ENCODE results near the gene UGT1A8.

UGT1A8 gene

DNA sequence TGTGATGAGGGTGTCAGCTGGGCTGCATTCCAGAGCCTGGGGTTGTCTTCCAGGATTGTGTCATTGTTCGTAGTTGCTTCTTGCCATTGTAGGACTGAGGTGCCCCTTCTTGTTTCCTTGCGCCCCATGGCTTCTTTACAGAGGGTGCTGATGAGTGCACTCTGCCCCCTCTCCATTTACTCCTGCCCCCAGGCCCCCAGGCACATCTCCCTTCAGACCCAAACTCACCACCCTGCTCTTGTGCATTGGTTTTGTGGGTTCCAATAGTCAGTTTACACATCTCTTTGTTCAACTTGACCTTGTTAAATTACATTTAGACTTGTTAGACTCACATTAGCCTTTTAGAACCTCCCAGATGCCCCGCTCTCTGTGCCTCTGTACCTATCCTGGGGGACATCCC, 203.8 kb downstream of the UGT1A8 start:
- no peak for DNase-seq (ENCODE audit: low read depth)

DNA sequence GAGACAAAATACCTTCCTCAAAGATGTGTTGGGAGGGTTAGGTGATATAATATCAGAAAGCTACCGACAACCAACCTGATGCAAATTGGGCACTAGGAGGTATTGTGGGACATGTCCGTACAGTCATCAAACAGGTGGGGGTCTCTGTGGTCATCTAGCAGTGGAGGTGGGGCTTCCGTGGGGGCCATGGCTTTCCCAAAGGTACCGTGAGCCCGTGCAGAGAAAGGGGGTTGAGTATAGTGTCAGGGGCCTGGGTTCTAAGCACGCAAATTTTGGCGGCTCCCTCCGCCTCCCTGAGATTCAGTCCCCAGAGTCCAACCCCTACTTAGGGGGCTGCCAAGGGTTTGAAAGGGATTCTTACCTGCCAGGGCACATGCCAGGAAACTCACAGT, 204.3 kb downstream of the UGT1A8 start:
- DNase-seq (ENCODE audit: low read depth) = no peak

DNA sequence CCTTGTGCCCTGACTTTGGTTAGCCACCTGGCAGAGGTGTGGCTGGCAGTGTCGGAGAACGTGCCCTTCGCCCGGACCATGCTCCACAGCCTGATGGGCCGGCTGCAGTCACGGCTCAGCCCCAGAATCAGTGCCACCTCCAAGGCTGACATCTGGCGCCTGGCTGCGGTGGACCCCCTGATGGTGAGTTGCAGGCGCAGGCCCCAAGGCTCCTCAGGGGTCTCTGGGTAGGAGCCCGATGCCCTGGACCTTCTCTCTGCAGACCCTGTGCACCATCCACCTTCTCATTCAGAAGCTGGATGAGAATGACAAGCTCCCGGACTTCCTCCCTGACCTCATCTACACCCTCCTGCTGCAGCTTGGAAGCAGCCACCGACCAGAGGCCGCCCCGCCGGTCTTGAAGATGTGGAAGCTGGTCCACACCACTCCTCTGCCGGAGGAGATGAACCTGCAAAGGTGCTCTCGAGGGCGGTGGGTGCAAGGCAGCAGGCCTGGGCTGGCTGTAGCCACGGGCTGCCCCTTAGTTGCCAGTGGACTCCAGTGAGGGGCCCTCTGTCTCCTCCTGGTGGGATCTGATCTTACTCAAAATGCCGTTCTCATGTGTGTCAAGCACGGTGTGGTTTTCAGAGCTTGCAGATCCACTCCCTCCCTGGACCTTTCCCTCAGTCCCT, 204.8 kb downstream of the UGT1A8 start:
- DNase-seq (ENCODE audit: low read depth) = no peak
